HEK293 (cell line): ENCODE data around the gene HIPK2.

Source experiments
- CTCF ChIA-PET: fragments of 350-600 bp; formaldehyde crosslinking; extraction: SDS; loops from one replicate; lab custom pipeline; 2021; ENCODE audit warnings: antibody characterized with exemption; lab: Yijun Ruan, JAX
- POLR2A ChIA-PET: fragments of 300-600 bp; formaldehyde crosslinking; extraction: SDS; loops from one replicate; lab custom pipeline; 2020; ENCODE audit warnings: antibody characterized with exemption, inconsistent platforms; lab: Yijun Ruan, JAX
- H3K27ac ChIP-seq: fragments of 200-500 bp; sonication (Bioruptor generic); 2 replicates; pipeline ENCODE4 v1.5.1; 2014; ENCODE audit warnings: low read depth, low read length, control low read depth, inconsistent platforms; ENCODE audit errors: extremely low read depth
- H3K36me3 ChIP-seq, 2 experiments: fragments of 200-500 bp in 1 of 2; sonication (Bioruptor generic) in 1 of 2; 1 replicate in 1 of 2; 2 replicates in 1 of 2; pipeline ENCODE4 v1.5.1; 2014 to 2017; ENCODE audit warnings: inconsistent platforms in 2 of 2, low read length in 2 of 2; ENCODE audit not compliant: control insufficient read depth in 2 of 2, insufficient read depth in 1 of 2
- H3K4me1 ChIP-seq: fragments of 200-500 bp; sonication (Bioruptor generic); 2 replicates; pipeline ENCODE4 v1.5.1; 2014; ENCODE audit warnings: mild to moderate bottlenecking, low read length, inconsistent platforms; ENCODE audit not compliant: control insufficient read depth, insufficient read depth
- H3K4me3 ChIP-seq: 2 replicates; pipeline ENCODE4 v1.5.1; 2011; ENCODE audit warnings: low read depth, mild to moderate bottlenecking, control low read depth, low read length, moderate library complexity
- H3K9me3 ChIP-seq: fragments of 200-500 bp; sonication (Bioruptor generic); 2 replicates; pipeline ENCODE4 v1.5.1; 2014; ENCODE audit warnings: low read depth, low read length, inconsistent platforms; ENCODE audit not compliant: control insufficient read depth, insufficient read depth
- GFI1B ChIP-seq: fragments of 450-650 bp; formaldehyde crosslinking; IDR thresholded peaks from 2 replicates; pipeline ENCODE4 v1.5.1; 2016; ENCODE audit warnings: missing biosample characterization, missing genetic modification characterization
- KLF7 ChIP-seq: fragments of 450-650 bp; formaldehyde crosslinking; IDR thresholded peaks from 2 replicates; pipeline ENCODE4 v1.5.1; 2016; ENCODE audit warnings: missing biosample characterization, missing genetic modification characterization, borderline replicate concordance
- PRDM1 ChIP-seq: fragments of 450-650 bp; formaldehyde crosslinking; IDR thresholded peaks from 2 replicates; pipeline ENCODE4; 2016; ENCODE audit warnings: missing biosample characterization, missing genetic modification characterization
- ZBTB21 ChIP-seq: fragments of 450-650 bp; formaldehyde crosslinking; IDR thresholded peaks from 2 replicates; pipeline ENCODE4 v1.5.1; 2017; ENCODE audit warnings: missing biosample characterization, missing genetic modification characterization
- ZEB2 ChIP-seq: fragments of 450-650 bp; formaldehyde crosslinking; IDR thresholded peaks from 2 replicates; pipeline ENCODE4 v1.5.1; 2016; ENCODE audit warnings: missing biosample characterization, missing genetic modification characterization
- ZIC2 ChIP-seq: fragments of 450-650 bp; formaldehyde crosslinking; IDR thresholded peaks from 2 replicates; pipeline ENCODE4 v1.5.1; 2016; ENCODE audit warnings: missing biosample characterization, missing genetic modification characterization
- ZNF133 ChIP-seq: fragments of 450-650 bp; formaldehyde crosslinking; IDR thresholded peaks from 2 replicates; pipeline ENCODE4 v1.5.1; 2016; ENCODE audit warnings: missing biosample characterization, missing genetic modification characterization
- ZNF155 ChIP-seq: fragments of 450-650 bp; formaldehyde crosslinking; IDR thresholded peaks from 2 replicates; pipeline ENCODE4 v1.5.1; 2016; ENCODE audit warnings: missing biosample characterization, missing genetic modification characterization
- ZNF174 ChIP-seq: fragments of 450-650 bp; formaldehyde crosslinking; IDR thresholded peaks from 2 replicates; pipeline ENCODE4 v1.5.0; 2017; ENCODE audit warnings: missing biosample characterization, mild to moderate bottlenecking, missing genetic modification characterization
- ZNF175 ChIP-seq: fragments of 450-650 bp; formaldehyde crosslinking; IDR thresholded peaks from 2 replicates; pipeline ENCODE4 v1.5.1; 2016; ENCODE audit warnings: missing biosample characterization, missing genetic modification characterization
- ZNF221 ChIP-seq: fragments of 450-650 bp; formaldehyde crosslinking; IDR thresholded peaks from 2 replicates; pipeline ENCODE4 v1.5.1; 2017; ENCODE audit warnings: missing biosample characterization, missing genetic modification characterization, borderline replicate concordance
- ZNF23 ChIP-seq: fragments of 450-650 bp; formaldehyde crosslinking; IDR thresholded peaks from 2 replicates; pipeline ENCODE4 v1.5.1; 2016; ENCODE audit warnings: missing biosample characterization, missing genetic modification characterization, borderline replicate concordance
- ZNF239 ChIP-seq: fragments of 450-650 bp; formaldehyde crosslinking; IDR thresholded peaks from 2 replicates; pipeline ENCODE4 v1.5.1; 2016; ENCODE audit warnings: missing biosample characterization, missing genetic modification characterization
- ZNF324 ChIP-seq: fragments of 450-650 bp; formaldehyde crosslinking; IDR thresholded peaks from 2 replicates; pipeline ENCODE4 v1.5.1; 2016; ENCODE audit warnings: missing biosample characterization, missing genetic modification characterization
- ZNF354C ChIP-seq: fragments of 450-650 bp; formaldehyde crosslinking; IDR thresholded peaks from 2 replicates; pipeline ENCODE4 v1.5.1; 2016; ENCODE audit warnings: missing biosample characterization, missing genetic modification characterization, low read depth, borderline replicate concordance
- ZNF433 ChIP-seq: fragments of 450-650 bp; formaldehyde crosslinking; IDR thresholded peaks from 2 replicates; pipeline ENCODE4 v1.5.1; 2016; ENCODE audit warnings: missing biosample characterization, missing genetic modification characterization, low read depth
- ZNF596 ChIP-seq: fragments of 450-650 bp; IDR thresholded peaks from 2 replicates; pipeline ENCODE4 v1.5.0; 2018; ENCODE audit warnings: missing biosample characterization, mild to moderate bottlenecking, missing genetic modification characterization, moderate library complexity
- ZNF768 ChIP-seq: fragments of 450-650 bp; formaldehyde crosslinking; IDR thresholded peaks from 2 replicates; pipeline ENCODE4 v1.5.1; 2018; ENCODE audit warnings: missing biosample characterization, mild to moderate bottlenecking, missing genetic modification characterization
- ZNF791 ChIP-seq: fragments of 450-650 bp; formaldehyde crosslinking; IDR thresholded peaks from 2 replicates; pipeline ENCODE4 v1.5.1; 2016; ENCODE audit warnings: missing biosample characterization, missing genetic modification characterization
- ZNF792 ChIP-seq: fragments of 450-650 bp; formaldehyde crosslinking; IDR thresholded peaks from 2 replicates; pipeline ENCODE4 v1.5.1; 2016; ENCODE audit warnings: missing biosample characterization, missing genetic modification characterization
- ZNF843 ChIP-seq: fragments of 450-650 bp; formaldehyde crosslinking; IDR thresholded peaks from 2 replicates; pipeline ENCODE4 v1.5.1; 2016; ENCODE audit warnings: missing biosample characterization, missing genetic modification characterization
- TF ChIP-seq, protein P1 (sequence below): fragments of 450-650 bp; formaldehyde crosslinking; conservative IDR thresholded peaks from 2 replicates; pipeline ENCODE4 v1.5.1; 2016; ENCODE audit warnings: low read depth, missing biosample characterization, missing genetic modification characterization
- TF ChIP-seq, protein P2 (sequence below): fragments of 450-650 bp; formaldehyde crosslinking; IDR thresholded peaks from 2 replicates; pipeline ENCODE4 v1.5.1; 2016; ENCODE audit warnings: missing biosample characterization, missing genetic modification characterization
- TF ChIP-seq, protein P3 (sequence below): fragments of 450-650 bp; formaldehyde crosslinking; optimal IDR thresholded peaks from 2 replicates; pipeline ENCODE3; 2016; ENCODE audit warnings: missing biosample characterization, mild to moderate bottlenecking, missing genetic modification characterization
- TF ChIP-seq, protein P4 (sequence below): fragments of 450-650 bp; formaldehyde crosslinking; IDR thresholded peaks from 2 replicates; pipeline ENCODE4 v1.5.1; 2016; ENCODE audit warnings: missing biosample characterization, missing genetic modification characterization

Gene HIPK2

DNA sequence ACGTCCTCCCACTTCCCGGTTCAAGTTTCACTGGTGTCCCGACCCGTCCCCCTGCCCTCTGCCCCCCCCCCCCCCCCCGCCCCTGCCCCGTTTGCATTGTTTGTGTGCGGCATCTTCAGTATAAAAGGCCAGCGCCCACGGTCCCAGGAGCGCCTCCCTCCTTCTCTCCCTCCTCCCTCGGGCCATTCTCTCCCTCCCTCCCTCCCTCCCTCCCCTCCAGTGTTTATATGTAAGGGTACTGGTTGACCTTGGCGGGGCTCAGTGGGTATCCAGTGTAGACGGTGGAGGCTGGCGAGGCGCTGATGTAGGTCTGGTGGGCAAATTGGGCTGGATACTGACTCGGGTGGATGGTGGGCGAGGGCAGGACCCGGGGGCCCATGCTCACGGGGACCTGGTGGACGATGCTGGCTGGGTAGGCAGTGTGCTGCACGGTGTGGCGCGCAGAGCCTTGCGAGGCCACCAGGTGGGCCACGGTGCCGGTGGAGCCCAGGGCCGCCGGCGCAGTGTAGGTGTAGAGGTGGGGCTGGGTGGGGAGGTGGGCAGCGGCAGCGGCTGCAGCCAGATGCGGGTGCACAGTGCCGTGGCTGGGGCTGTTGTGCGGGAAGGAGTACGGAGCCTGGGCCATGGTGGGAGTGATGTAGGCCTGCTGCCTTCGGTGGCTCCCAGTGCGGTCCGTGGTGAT, 205.0 kb downstream of the HIPK2 start (continued):
- TF ChIP-seq, protein P1, sequence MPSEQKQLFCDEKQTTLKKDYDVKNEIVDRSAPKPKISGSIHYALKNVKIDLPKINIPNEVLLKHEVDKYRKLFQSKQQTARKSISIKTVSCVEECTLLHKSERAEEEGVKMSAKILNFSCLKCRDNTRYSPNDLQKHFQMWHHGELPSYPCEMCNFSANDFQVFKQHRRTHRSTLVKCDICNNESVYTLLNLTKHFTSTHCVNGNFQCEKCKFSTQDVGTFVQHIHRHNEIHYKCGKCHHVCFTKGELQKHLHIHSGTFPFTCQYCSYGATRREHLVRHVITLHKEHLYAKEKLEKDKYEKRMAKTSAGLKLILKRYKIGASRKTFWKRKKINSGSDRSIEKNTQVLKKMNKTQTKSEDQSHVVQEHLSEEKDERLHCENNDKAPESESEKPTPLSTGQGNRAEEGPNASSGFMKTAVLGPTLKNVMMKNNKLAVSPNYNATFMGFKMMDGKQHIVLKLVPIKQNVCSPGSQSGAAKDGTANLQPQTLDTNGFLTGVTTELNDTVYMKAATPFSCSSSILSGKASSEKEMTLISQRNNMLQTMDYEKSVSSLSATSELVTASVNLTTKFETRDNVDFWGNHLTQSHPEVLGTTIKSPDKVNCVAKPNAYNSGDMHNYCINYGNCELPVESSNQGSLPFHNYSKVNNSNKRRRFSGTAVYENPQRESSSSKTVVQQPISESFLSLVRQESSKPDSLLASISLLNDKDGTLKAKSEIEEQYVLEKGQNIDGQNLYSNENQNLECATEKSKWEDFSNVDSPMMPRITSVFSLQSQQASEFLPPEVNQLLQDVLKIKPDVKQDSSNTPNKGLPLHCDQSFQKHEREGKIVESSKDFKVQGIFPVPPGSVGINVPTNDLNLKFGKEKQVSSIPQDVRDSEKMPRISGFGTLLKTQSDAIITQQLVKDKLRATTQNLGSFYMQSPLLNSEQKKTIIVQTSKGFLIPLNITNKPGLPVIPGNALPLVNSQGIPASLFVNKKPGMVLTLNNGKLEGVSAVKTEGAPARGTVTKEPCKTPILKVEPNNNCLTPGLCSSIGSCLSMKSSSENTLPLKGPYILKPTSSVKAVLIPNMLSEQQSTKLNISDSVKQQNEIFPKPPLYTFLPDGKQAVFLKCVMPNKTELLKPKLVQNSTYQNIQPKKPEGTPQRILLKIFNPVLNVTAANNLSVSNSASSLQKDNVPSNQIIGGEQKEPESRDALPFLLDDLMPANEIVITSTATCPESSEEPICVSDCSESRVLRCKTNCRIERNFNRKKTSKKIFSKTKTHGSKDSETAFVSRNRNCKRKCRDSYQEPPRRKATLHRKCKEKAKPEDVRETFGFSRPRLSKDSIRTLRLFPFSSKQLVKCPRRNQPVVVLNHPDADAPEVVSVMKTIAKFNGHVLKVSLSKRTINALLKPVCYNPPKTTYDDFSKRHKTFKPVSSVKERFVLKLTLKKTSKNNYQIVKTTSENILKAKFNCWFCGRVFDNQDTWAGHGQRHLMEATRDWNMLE (tag by site-specific recombination), result no peak
- TF ChIP-seq ZEB2 (no peak), KLF7 (tag by site-specific recombination) (no peak), ZNF155 (no peak), ZNF175 (tag by site-specific recombination) (no peak), ZIC2 (tag by site-specific recombination) (no peak), ZNF596 (tag by site-specific recombination) (no peak)
- TF ChIP-seq, protein P2, sequence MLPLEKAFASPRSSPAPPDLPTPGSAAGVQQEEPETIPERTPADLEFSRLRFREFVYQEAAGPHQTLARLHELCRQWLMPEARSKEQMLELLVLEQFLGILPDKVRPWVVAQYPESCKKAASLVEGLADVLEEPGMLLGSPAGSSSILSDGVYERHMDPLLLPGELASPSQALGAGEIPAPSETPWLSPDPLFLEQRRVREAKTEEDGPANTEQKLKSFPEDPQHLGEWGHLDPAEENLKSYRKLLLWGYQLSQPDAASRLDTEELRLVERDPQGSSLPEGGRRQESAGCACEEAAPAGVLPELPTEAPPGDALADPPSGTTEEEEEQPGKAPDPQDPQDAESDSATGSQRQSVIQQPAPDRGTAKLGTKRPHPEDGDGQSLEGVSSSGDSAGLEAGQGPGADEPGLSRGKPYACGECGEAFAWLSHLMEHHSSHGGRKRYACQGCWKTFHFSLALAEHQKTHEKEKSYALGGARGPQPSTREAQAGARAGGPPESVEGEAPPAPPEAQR (tag by site-specific recombination), result no peak

DNA sequence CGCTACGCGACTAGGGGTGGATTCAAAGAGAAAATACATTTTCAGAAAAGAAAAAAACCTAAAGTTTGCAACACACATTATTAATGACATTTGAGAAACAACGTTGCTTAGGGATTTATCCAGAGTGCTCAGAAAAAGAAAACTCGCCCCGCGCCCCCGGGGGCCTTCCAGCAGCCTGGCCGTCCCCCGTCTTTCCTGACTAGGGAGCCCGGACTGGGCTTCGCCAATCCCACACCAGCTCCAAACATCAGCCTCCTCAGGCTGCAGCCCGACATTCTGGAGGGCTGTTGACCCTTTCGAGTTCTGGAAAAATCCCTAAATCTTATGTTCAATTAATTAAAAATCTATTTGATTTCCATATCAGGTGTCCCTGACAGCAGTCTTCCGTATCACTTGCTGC, 205.7 kb downstream of the HIPK2 start:
- no peaks in the 10 kb centered on the region for H3K9me3 ChIP-seq
- no peaks in the 10 kb centered on the region for H3K4me1 ChIP-seq
- TF ChIP-seq ZBTB21 (tag by site-specific recombination), result no peak
- TF ChIP-seq ZNF843 (tag by site-specific recombination), result no peak
- no peak for TF ChIP-seq ZNF239 (tag by site-specific recombination)
- no peak for TF ChIP-seq KLF7 (tag by site-specific recombination)
- no peak for TF ChIP-seq ZNF133 (tag by site-specific recombination)
- no peak for TF ChIP-seq ZEB2
- no peak for TF ChIP-seq ZNF174 (tag by site-specific recombination)
- no peak for TF ChIP-seq ZNF791 (tag by site-specific recombination)
- no peak for TF ChIP-seq GFI1B (tag by site-specific recombination)
- TF ChIP-seq ZNF768 (tag by site-specific recombination), result no peak
- TF ChIP-seq, protein P3, sequence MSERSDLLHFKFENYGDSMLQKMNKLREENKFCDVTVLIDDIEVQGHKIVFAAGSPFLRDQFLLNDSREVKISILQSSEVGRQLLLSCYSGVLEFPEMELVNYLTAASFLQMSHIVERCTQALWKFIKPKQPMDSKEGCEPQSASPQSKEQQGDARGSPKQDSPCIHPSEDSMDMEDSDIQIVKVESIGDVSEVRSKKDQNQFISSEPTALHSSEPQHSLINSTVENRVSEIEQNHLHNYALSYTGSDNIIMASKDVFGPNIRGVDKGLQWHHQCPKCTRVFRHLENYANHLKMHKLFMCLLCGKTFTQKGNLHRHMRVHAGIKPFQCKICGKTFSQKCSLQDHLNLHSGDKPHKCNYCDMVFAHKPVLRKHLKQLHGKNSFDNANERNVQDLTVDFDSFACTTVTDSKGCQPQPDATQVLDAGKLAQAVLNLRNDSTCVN (tag by site-specific recombination), result no peak
- TF ChIP-seq PRDM1 (tag by site-specific recombination), result no peak
- TF ChIP-seq, protein P4, sequence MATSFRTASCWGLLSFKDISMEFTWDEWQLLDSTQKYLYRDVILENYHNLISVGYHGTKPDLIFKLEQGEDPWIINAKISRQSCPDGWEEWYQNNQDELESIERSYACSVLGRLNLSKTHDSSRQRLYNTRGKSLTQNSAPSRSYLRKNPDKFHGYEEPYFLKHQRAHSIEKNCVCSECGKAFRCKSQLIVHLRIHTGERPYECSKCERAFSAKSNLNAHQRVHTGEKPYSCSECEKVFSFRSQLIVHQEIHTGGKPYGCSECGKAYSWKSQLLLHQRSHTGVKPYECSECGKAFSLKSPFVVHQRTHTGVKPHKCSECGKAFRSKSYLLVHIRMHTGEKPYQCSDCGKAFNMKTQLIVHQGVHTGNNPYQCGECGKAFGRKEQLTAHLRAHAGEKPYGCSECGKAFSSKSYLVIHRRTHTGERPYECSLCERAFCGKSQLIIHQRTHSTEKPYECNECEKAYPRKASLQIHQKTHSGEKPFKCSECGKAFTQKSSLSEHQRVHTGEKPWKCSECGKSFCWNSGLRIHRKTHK (tag by site-specific recombination), result no peak
- no peak for TF ChIP-seq ZNF433
- TF ChIP-seq ZNF23 (tag by site-specific recombination), result no peak
- TF ChIP-seq ZNF354C (tag by site-specific recombination), result no peak
- TF ChIP-seq ZNF324 (tag by site-specific recombination), result no peak
- TF ChIP-seq ZNF221 (tag by site-specific recombination), result no peak
- no peak for TF ChIP-seq ZNF792 (tag by site-specific recombination)
- H3K27ac ChIP-seq, result no peak overlapping the region
- ChIA-PET CTCF (interaction anchor here (0.6 kb wide), 3 partner anchors 14 to 880 kb away, joined by 3 read pairs; no protein-coding TSS in a partner anchor), POLR2A (interaction anchor here (0.7 kb wide), 1 partner anchor 57 kb away, joined by 6 read pairs; no protein-coding TSS in a partner anchor)
- H3K4me3 ChIP-seq, result no peak overlapping the region
- peaks cover 0 to 28% of the 10 kb centered on the region in 2 experiments; a peak in 1 of 3 replicates for H3K36me3 ChIP-seq
